ENCODE measurements around the gene TRIM63. TPM values are rescaled to one million over a fixed set of nuclear protein-coding genes. Genes with fewer than 3 reads are reported as not detected.
"Not testable (repeated sequence)": the region's sequence is repeated elsewhere in the genome, so short reads cannot be mapped to it uniquely, and the experiment has no call there.

The TRIM63 gene
- total RNA-seq, 3 donors from 2014 or later, result 0.22 TPM; not detected in 1

DNA sequence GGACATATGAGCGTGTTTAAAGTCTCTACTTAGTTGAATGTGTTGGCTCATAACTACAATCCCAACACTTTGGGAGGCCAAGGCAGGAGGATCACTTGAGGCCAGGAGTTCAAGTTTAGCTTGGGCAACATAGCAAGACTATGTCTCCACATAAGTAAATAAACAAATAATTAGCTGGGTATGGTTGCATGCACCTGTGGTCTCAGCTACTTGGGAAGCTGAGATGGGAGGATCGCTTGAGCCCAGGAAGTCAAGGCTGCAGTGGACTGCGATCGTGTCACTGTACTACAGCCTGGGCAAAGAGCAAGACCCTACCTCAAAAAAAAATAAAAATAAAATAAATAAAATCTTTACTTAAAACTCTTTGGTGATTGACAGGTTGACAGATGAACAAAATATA, 31.2 kb upstream of the TRIM63 start:
- intact Hi-C loops (cut with DNase I, micrococcal nuclease), result no loop called here

DNA sequence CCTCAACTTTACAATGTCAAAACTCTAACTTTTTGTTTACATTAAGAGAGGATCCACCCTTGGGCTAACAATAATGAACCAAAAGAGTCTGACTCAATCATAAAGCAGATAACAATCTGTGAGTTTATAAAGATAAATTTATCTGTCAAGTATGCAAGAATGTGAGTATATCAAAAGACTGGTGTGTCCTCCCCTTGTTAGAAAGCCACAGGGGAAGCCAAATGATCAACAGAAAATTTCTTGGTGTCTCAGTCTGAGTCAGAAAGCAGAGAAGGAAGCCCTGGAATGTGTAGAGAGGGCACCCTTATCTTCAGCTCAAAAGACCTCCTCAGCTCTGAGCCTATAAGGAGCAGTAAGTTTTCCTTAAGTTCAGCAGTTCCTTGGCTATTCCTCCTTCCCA, 30.3 kb upstream of the TRIM63 start:
- intact Hi-C loops (cut with DNase I, micrococcal nuclease), result no loop called here
- DNase-seq (no peak), ATAC-seq (no peak)
- Histone ChIP-seq H3K36me3 (ENCODE audit: low read depth) (no peaks in the 10 kb centered on the region), H3K4me3 (no peak overlapping the region), H3K9me3 (no peaks in the 10 kb centered on the region), H3K4me1 (ENCODE audit: low read depth) (no peaks in the 10 kb centered on the region)
- no peak for TF ChIP-seq CTCF (IDR thresholded peaks at IDR 0.05)

More for the DNA sequence above, 31.2 kb upstream of the TRIM63 start:
- no peak for TF ChIP-seq CTCF (IDR thresholded peaks at IDR 0.05)
- ATAC-seq (no peak), DNase-seq (no peak)
- H3K36me3 ChIP-seq (ENCODE audit: low read depth), result no peaks in the 10 kb centered on the region
- H3K4me1 ChIP-seq (ENCODE audit: low read depth), result no peaks in the 10 kb centered on the region
- no peaks in the 10 kb centered on the region for H3K9me3 ChIP-seq
- H3K4me3 ChIP-seq, result no peak overlapping the region

- no peaks in the 10 kb centered on the region for H3K9me3 ChIP-seq
- no peak overlapping the region for H3K4me3 ChIP-seq
- no peak for ATAC-seq
- DNase-seq, result no peak
- TF ChIP-seq CTCF (IDR thresholded peaks at IDR 0.05), result no peak
- no peaks in the 10 kb centered on the region for H3K4me1 ChIP-seq (ENCODE audit: low read depth)
- H3K36me3 ChIP-seq (ENCODE audit: low read depth), result no peaks in the 10 kb centered on the region
- intact Hi-C loops (cut with DNase I, micrococcal nuclease), result no loop called here
Measured at GRCh38 chr1:26096471-26096870, 29.0 kb upstream of the TRIM63 start.

DNA sequence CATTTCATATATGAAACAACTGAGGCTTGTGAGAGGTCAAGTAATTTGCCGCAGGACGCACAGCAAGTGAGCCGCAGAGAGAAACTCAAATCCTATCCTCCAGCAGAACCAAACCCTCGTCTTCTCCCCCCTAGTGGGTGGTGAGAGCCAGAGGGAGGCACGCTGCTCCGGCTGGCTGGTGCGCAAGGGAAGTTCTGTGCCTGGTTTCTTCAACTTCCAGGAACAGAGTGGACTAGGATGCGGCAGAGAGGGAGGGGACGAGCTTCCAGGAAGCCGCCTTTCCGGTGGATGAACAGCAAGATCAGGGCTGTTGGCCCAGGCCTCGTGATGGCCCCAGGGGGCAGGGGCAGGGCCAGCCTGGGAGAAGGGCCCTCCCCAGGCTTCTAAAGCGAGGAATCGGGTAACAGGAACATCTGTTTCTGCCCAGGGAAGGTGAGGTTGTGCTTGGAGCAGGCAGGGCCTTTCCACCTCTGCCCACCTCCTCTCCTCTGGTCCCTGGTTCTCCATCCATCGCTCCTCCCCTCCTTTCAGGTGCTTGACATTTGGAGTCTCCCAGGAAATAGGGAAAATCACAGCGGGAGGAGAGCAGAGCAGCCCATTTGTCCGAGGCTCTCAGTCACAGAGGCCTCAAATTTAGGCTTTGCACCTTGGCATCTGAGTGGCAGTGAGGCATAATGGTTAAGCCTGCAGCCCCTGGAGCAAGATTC, 27.4 kb upstream of the TRIM63 start:
- DNase-seq, result no peak
- intact Hi-C loops (cut with DNase I, micrococcal nuclease), result no loop called here
- no peak for ATAC-seq

DNA sequence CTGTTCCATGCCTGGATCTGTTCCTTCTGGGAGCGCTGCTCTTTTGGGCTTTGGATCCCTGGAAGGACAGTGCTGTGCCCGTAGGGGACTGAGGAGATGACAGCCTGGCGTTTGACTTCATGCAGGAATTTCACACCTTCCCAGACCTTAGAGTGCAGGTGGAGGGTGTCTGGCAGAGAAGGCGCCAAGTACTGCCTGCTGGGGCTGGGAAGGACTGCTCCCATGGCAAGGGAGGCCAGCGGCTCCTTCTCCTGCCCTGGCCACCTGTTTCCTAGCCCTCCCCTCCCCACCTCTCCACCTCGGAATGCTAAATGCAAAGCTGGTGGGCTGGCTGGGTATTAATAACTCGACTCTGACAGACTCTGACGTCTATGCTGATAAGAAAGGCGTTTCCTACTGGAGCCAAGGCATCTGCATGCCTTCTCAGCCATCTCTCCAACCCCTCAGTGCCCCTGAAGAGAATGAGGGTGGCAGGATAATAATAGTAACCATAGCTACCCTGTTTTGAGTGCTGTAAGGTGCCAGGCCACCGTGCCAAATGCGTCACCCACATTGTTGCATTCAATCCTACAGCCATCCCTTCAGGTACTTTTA, 26.7 kb upstream of the TRIM63 start:
- no peak for ATAC-seq
- no peak overlapping the region for H3K4me3 ChIP-seq

More for the DNA sequence above, 27.4 kb upstream of the TRIM63 start:
- no peak for TF ChIP-seq CTCF (IDR thresholded peaks at IDR 0.05)
- Histone ChIP-seq H3K36me3 (ENCODE audit: low read depth) (no peaks in the 10 kb centered on the region), H3K9me3 (no peaks in the 10 kb centered on the region), H3K4me1 (ENCODE audit: low read depth) (no peaks in the 10 kb centered on the region), H3K4me3 (no peak overlapping the region)

GRCh38 chr1:26093569-26093968, 26.1 kb upstream of the TRIM63 start:
- H3K4me3 ChIP-seq; H3K4me1 ChIP-seq (ENCODE audit: low read depth); H3K9me3 ChIP-seq; DNase-seq; intact Hi-C loops (cut with DNase I, micrococcal nuclease); H3K36me3 ChIP-seq (ENCODE audit: low read depth); ATAC-seq: not testable (repeated sequence)

More for the DNA sequence above, 26.7 kb upstream of the TRIM63 start:
- no peaks in the 10 kb centered on the region for H3K36me3 ChIP-seq (ENCODE audit: low read depth)
- DNase-seq, result no peak
- intact Hi-C loops (cut with DNase I, micrococcal nuclease), result no loop called here
- H3K9me3 ChIP-seq, result no peaks in the 10 kb centered on the region
- H3K4me1 ChIP-seq (ENCODE audit: low read depth), result no peaks in the 10 kb centered on the region
- TF ChIP-seq CTCF (IDR thresholded peaks at IDR 0.05), result no peak
